K562 (cell line): ENCODE measurements around the gene MAP2K3. TPM values are rescaled to one million over a fixed set of nuclear protein-coding genes. Genes with fewer than 3 reads are reported as not detected.

ENCODE experiments used
- ATAC-seq: fragments of 200-7000 bp; cut with Tn5 transposase; 3 replicates; pipeline ENCODE4 v1.9.1; 2020; ENCODE audit warnings: moderate library complexity
- BruUV-seq: library from RNA; stranded (reverse); fragments of 400-500 nt; replicated peaks from 2 replicates; lab custom pipeline; 2021; lab: Mats Ljungman, UMichigan
- CTCF ChIA-PET: fragments of 300-600 bp; formaldehyde crosslinking; extraction: SDS; loops from one replicate; lab custom pipeline; 2021; ENCODE audit warnings: low intra/inter-chr PET ratio; lab: Yijun Ruan, JAX
- POLR2A ChIA-PET: fragments of 300-600, 350-650 bp; sonication (Branson Sonifier 250); formaldehyde crosslinking; extraction: SDS; loops from one replicate; lab custom pipeline; 2021; ENCODE audit warnings: antibody characterized with exemption, inconsistent platforms; lab: Yijun Ruan, JAX
- DNase-seq, 4 experiments: peaks; one replicate each; pipeline versions ENCODE4 v3.0.0 to v3.0.0-alpha.2; 2011 to 2018; ENCODE audit warnings: low spot score in 3 of 4, mixed read lengths in 3 of 4; ENCODE audit errors: extremely low read depth in 1 of 4
- FAIRE-seq: peaks from 2 replicates; lab custom pipeline; 2011; peaks lifted over from hg19 to GRCh38; lab: Jason Lieb, UNC
- H2AFZ ChIP-seq: 2 replicates; pipeline ENCODE4 v1.6.0; 2011; ENCODE audit warnings: low read depth, low read length, control low read depth, inconsistent platforms
- H3K27ac ChIP-seq: fragments of 200-600 bp; 3 replicates; pipeline ENCODE4 v1.8.0; 2011; ENCODE audit warnings: low read depth, mild to moderate bottlenecking, control low read depth, inconsistent platforms, low read length, moderate library complexity, mixed read lengths; ENCODE audit errors: extremely low read depth
- H3K27me3 ChIP-seq, 2 experiments: fragments of 300-600 bp in 1 of 2; 2 replicates in 1 of 2; 3 replicates in 1 of 2; pipeline versions ENCODE4 v1.6.0 to v1.8.0; 2011; ENCODE audit warnings: inconsistent platforms in 2 of 2, low read length in 2 of 2, mild to moderate bottlenecking in 1 of 2, mixed read lengths in 1 of 2, moderate library complexity in 1 of 2; ENCODE audit not compliant: control insufficient read depth in 2 of 2, insufficient read depth in 2 of 2
- H3K36me3 ChIP-seq: fragments of 300-600 bp; 3 replicates; pipeline ENCODE4 v1.8.0; 2011; ENCODE audit warnings: mild to moderate bottlenecking, low read length, inconsistent platforms; ENCODE audit not compliant: control insufficient read depth, insufficient read depth
- H3K4me1 ChIP-seq, 2 experiments: fragments of 200-600 bp in 1 of 2; replicated peaks in 1 of 2; 2 replicates in 1 of 2; 3 replicates in 1 of 2; pipeline versions ENCODE4 v1.5.1 to v1.8.0; 2011; ENCODE audit warnings: inconsistent platforms in 2 of 2, low read length in 2 of 2, mild to moderate bottlenecking in 1 of 2, mixed read lengths in 1 of 2, moderate library complexity in 1 of 2; ENCODE audit not compliant: control insufficient read depth in 2 of 2, insufficient read depth in 2 of 2
- H3K4me2 ChIP-seq: 2 replicates; pipeline ENCODE4 v1.6.1; 2011; ENCODE audit warnings: low read length, control low read depth, inconsistent platforms, mixed read lengths; ENCODE audit not compliant: insufficient read depth
- H3K4me3 ChIP-seq: fragments of 200-600 bp; sonication (generic), shearing (Covaris generic); 2 replicates; pipeline ENCODE4 v1.5.1; 2016; ENCODE audit warnings: control low read depth, inconsistent platforms
- H3K79me2 ChIP-seq: fragments of 200-600 bp; 3 replicates; pipeline ENCODE4 v1.8.0; 2011; ENCODE audit warnings: low read length, inconsistent platforms; ENCODE audit not compliant: control insufficient read depth, insufficient read depth
- H3K9ac ChIP-seq, 2 experiments: 2 replicates each; pipeline versions ENCODE4 v1.6.0 to v1.6.1; 2011; ENCODE audit warnings: low read depth in 2 of 2, low read length in 2 of 2, control low read depth in 1 of 2, inconsistent platforms in 1 of 2, mild to moderate bottlenecking in 1 of 2, mixed read lengths in 1 of 2; ENCODE audit not compliant: insufficient read depth in 1 of 2
- H3K9me1 ChIP-seq: one replicate; pipeline ENCODE4 v1.6.0; 2011; ENCODE audit warnings: inconsistent platforms, mild to moderate bottlenecking, low read length, moderate library complexity; ENCODE audit not compliant: control insufficient read depth, insufficient read depth
- H3K9me3 ChIP-seq: replicated peaks from 2 replicates; pipeline ENCODE4 v1.5.1; 2011; ENCODE audit warnings: low read depth, low read length, inconsistent platforms; ENCODE audit not compliant: control insufficient read depth, insufficient read depth
- H4K20me1 ChIP-seq: replicated peaks from 2 replicates; pipeline ENCODE4 v1.6.1; 2011; ENCODE audit warnings: low read length, inconsistent platforms, mixed read lengths; ENCODE audit not compliant: control insufficient read depth, insufficient read depth
- ATF3 ChIP-seq, 2 experiments: fragments of 450-650 bp in 1 of 2; sonication (generic) in 1 of 2; formaldehyde crosslinking in 1 of 2; IDR thresholded peaks in 1 of 2; conservative IDR thresholded peaks in 1 of 2; 2 replicates each; pipeline versions ENCODE4 v1.6.1 to v1.8.1; 2016 to 2023; ENCODE audit warnings: mild to moderate bottlenecking in 2 of 2, moderate library complexity in 2 of 2, inconsistent platforms in 1 of 2, missing genetic modification reagents in 1 of 2
- BHLHE40 ChIP-seq: IDR thresholded peaks from 2 replicates; pipeline ENCODE4 v1.6.1; 2011; ENCODE audit warnings: low read length, improper control_type of control experiment
- CAMTA2 ChIP-seq: fragments of 250-450 bp; sonication (Bioruptor Pico); conservative IDR thresholded peaks from 2 replicates; pipeline ENCODE4 v1.5.1; 2022
- DACH1 ChIP-seq: fragments of 450-650 bp; IDR thresholded peaks from 2 replicates; pipeline ENCODE4 v1.6.1; 2018; ENCODE audit not compliant: partially characterized antibody
- ESRRA ChIP-seq: fragments of 450-650 bp; IDR thresholded peaks from 2 replicates; pipeline ENCODE4 v1.6.1; 2014; ENCODE audit warnings: low read depth, mild to moderate bottlenecking, moderate library complexity, borderline replicate concordance
- ETV6 ChIP-seq, 3 experiments: fragments of 150-350 bp in 1 of 3; sonication (generic) in 1 of 3; formaldehyde crosslinking in 1 of 3; IDR thresholded peaks; 2 replicates each; pipeline versions ENCODE4 v1.6.1 to v1.8.0; 2014 to 2022; ENCODE audit warnings: borderline replicate concordance in 2 of 3, low read depth in 2 of 3, antibody characterized with exemption in 1 of 3, low read length in 1 of 3, mild to moderate bottlenecking in 1 of 3, missing genetic modification reagents in 1 of 3
- EWSR1 ChIP-seq: fragments of 450-650 bp; IDR thresholded peaks from 2 replicates; pipeline ENCODE4 v1.6.1; 2018; ENCODE audit warnings: borderline replicate concordance, mild to moderate bottlenecking, low read depth, moderate library complexity; ENCODE audit not compliant: partially characterized antibody
- FOS ChIP-seq: IDR thresholded peaks from 3 replicates; pipeline ENCODE4 v1.6.1; 2011; ENCODE audit not compliant: insufficient read length; ENCODE audit errors: extremely low read depth
- FOSL1 ChIP-seq: fragments of 200-800 bp; sonication (Bioruptor generic); conservative IDR thresholded peaks from 2 replicates; pipeline ENCODE4 v1.6.1; 2016; ENCODE audit warnings: missing genetic modification characterization, missing compliant biosample characterization
- GMEB1 ChIP-seq: fragments of 250-450 bp; sonication (Bioruptor Pico); IDR thresholded peaks from 2 replicates; pipeline ENCODE4 v1.4.0; 2020; ENCODE audit warnings: mild to moderate bottlenecking
- MEF2A ChIP-seq: IDR thresholded peaks from 2 replicates; pipeline ENCODE4 v1.6.1; 2011; ENCODE audit warnings: low read depth, mild to moderate bottlenecking, low read length, moderate library complexity; ENCODE audit not compliant: control insufficient read depth
- MEF2D ChIP-seq: conservative IDR thresholded peaks from 2 replicates; pipeline ENCODE4 v1.6.1; 2016; ENCODE audit warnings: low read depth, missing genetic modification characterization, missing compliant biosample characterization
- MYC ChIP-seq, 2 experiments: fragments of 250-450 bp in 1 of 2; sonication (Bioruptor Pico) in 1 of 2; IDR thresholded peaks; 2 replicates each; pipeline versions ENCODE4 v1.5.1 to v1.6.1; 2012 to 2021; ENCODE audit warnings: low read depth in 2 of 2, borderline replicate concordance in 1 of 2, improper control_type of control experiment in 1 of 2, low read length in 1 of 2, mild to moderate bottlenecking in 1 of 2, moderate library complexity in 1 of 2
- NR2C2 ChIP-seq, 2 experiments: fragments of 200-800 bp in 1 of 2; sonication (Bioruptor generic) in 1 of 2; sonication (generic) in 1 of 2; formaldehyde crosslinking in 1 of 2; IDR thresholded peaks; 2 replicates each; pipeline versions ENCODE4 v1.6.1 to v1.8.0; 2016 to 2022; ENCODE audit warnings: mild to moderate bottlenecking in 1 of 2, missing compliant biosample characterization in 1 of 2, missing genetic modification characterization in 1 of 2, missing genetic modification reagents in 1 of 2
- ZFP36 ChIP-seq: fragments of 150-350 bp; IDR thresholded peaks from 2 replicates; pipeline ENCODE4 v1.6.1; 2018; ENCODE audit warnings: low read length, low read depth; ENCODE audit not compliant: partially characterized antibody
- ZNF212 ChIP-seq: fragments of 450-650 bp; formaldehyde crosslinking; IDR thresholded peaks from 2 replicates; pipeline ENCODE4 v1.4.0; 2020; ENCODE audit warnings: mild to moderate bottlenecking
- ZNF24 ChIP-seq: fragments of 450-650 bp; IDR thresholded peaks from 2 replicates; pipeline ENCODE4 v1.6.1; 2016
- WGBS: fragments of 100-300 bp; shearing (Covaris generic); methylation state at CpG from one replicate; pipeline ENCODE4 v1.1.6; 2016; ENCODE audit warnings: low coverage, mixed read lengths; ENCODE audit not compliant: insufficient coverage; ENCODE audit errors: missing lambda C conversion rate; 5-methylcytosine and 5-hydroxymethylcytosine counted together
- in situ Hi-C: fragments of 300-500 bp; cut with MboI; formaldehyde crosslinking; loops from 4 replicates; pipeline ENCODE4 v1.15.0; 2018; ENCODE audit warnings: inconsistent platforms, mixed read lengths
- intact Hi-C: fragments of 100-400 bp; cut with micrococcal nuclease; formaldehyde crosslinking; loops from 2 replicates; pipeline ENCODE4 v1.14.2; 2022
- polyA plus RNA-seq, 8 experiments: library from polyadenylated mRNA; depleted of rRNA in 4 of 8; stranded (reverse) in 5 of 8; unstranded in 3 of 8; fragments of >200 nt; fragmentation: Nextera tagmentation in 2 of 8; fragmentation: Illumina TruSeq in 1 of 8; extraction: Ambion mirVana in 2 of 8; extraction: Trizol in 1 of 8; gene quantifications; 2 replicates each; pipeline versions ENCODE4 v1.2.1 to v1.2.3, GENCODE V29; 2011 to 2014; ENCODE audit warnings: inconsistent platforms in 1 of 8, missing spikeins in 1 of 8
- total RNA-seq, 7 experiments: library from RNA; depleted of rRNA in 6 of 7; stranded (reverse); fragments of >200 nt in 6 of 7; fragmentation: Illumina TruSeq in 2 of 7; extraction: Trizol in 2 of 7; gene quantifications; 2 replicates each; pipeline versions ENCODE4 v1.2.1 to v1.2.3, GENCODE V29; 2011 to 2021; ENCODE audit warnings: low replicate concordance in 1 of 7

Gene MAP2K3
- total and polyA plus RNA-seq, 9 of the 15 experiments (the other 6 are each of a cell fraction or from before 2014, with no cell fraction given): 0.18 to 14.8 (median 3.5) TPM

- TF ChIP-seq GMEB1 (CRISPR knock-in tag) (no peak), MYC (IDR thresholded peaks at IDR 0.05; ENCODE audit: low read depth, low read length) (peak; percentile 74), MYC (CRISPR knock-in tag; IDR thresholded peaks at IDR 0.05; ENCODE audit: borderline replicate concordance, low read depth) (no peak), ZNF24 (0 out of 2 replicates have a peak, but pooled peaks have one; percentile 14), DACH1 (peak; percentile 60)
Measured at GRCh38 chr17:21280081-21280518, 4.4 kb upstream of the MAP2K3 start (continued).

GRCh38 chr17:21282231-21282630, 2.3 kb upstream of the MAP2K3 start:
- H3K4me1 ChIP-seq: peaks cover 14 to 42% of the 10 kb centered on the region in 2 experiments; a peak in 4 of 5 replicates
- H3K36me3 ChIP-seq: no peaks in the 10 kb centered on the region
- POLR2A ChIA-PET: interaction anchor here (0.6 kb wide), 1 partner anchor 167 kb away, joined by 3 read pairs; no protein-coding TSS in a partner anchor
- intact Hi-C loops (loop anchor here (5.0 kb wide), 1 partner anchor 170 kb away; no protein-coding TSS in a partner anchor), in situ Hi-C loops (loop anchor here (25.0 kb wide), 1 partner anchor 780 kb away; no protein-coding TSS in a partner anchor)
- no TSS peak for BruUV-seq
- FAIRE-seq (no peak), DNase-seq (no peak), ATAC-seq (no peak)
- CTCF ChIA-PET: no interaction called here
- no peaks in the 10 kb centered on the region for H3K9me3 ChIP-seq
- no peaks in the 10 kb centered on the region; the same call in 1 of the 2 replicates for H4K20me1 ChIP-seq
- WGBS: 8% methylated on average over 5 of the region's 5 CpGs
- no peak overlapping the region for H3K27ac ChIP-seq
- no peaks in the 10 kb centered on the region for H3K9me1 ChIP-seq
- no peaks in the 10 kb centered on the region for H3K27me3 ChIP-seq
- H3K4me2 ChIP-seq: no peak overlapping the region
- no peak overlapping the region for H2AFZ ChIP-seq
- no peak overlapping the region for H3K9ac ChIP-seq
- no peak overlapping the region for H3K4me3 ChIP-seq
- peaks cover 26% of the 10 kb centered on the region for H3K79me2 ChIP-seq
- TF ChIP-seq CAMTA2: no peak
- TF ChIP-seq FOS: no peak
- TF ChIP-seq BHLHE40: peak; percentile 73; the same call in 1 of the 2 replicates
- TF ChIP-seq ATF3 (IDR thresholded peaks at IDR 0.05): peak; percentile 61; the same call in 1 of the 2 replicates
- TF ChIP-seq ATF3 (CRISPR knock-in tag; conservative IDR thresholded peaks at IDR 0.05): no peak
- peak; percentile 82 for TF ChIP-seq FOSL1
- no peak for TF ChIP-seq ZNF212 (CRISPR knock-in tag)
- 0 out of 2 replicates have a peak, but pooled peaks have one; percentile 74 for TF ChIP-seq MEF2D (tag)
- peak; percentile 34; the same call in 1 of the 2 replicates for TF ChIP-seq MEF2A
- no peak for TF ChIP-seq EWSR1
- no peak for TF ChIP-seq ETV6 (IDR thresholded peaks at IDR 0.05; ENCODE audit: borderline replicate concordance in 1 of 2, low read depth in 2 of 2, low read length in 1 of 2)
- TF ChIP-seq ETV6 (CRISPR knock-in tag; IDR thresholded peaks at IDR 0.05; ENCODE audit: borderline replicate concordance): no peak
- TF ChIP-seq ZFP36: peak; percentile 29
- no peak for TF ChIP-seq ESRRA
- TF ChIP-seq NR2C2 (CRISPR knock-in tag; IDR thresholded peaks at IDR 0.05): no peak
- TF ChIP-seq NR2C2 (tag; IDR thresholded peaks at IDR 0.05): no peak
